OCI-LY7 (cell line): ENCODE results near the gene PCDH9. TPM values are rescaled to one million over a fixed set of nuclear protein-coding genes. Genes with fewer than 3 reads are reported as not detected.

ENCODE experiments used
- BruUV-seq: library from RNA; stranded (reverse); fragments of 400-500 nt; replicated peaks from 2 replicates; lab custom pipeline; 2021; lab: Mats Ljungman, UMichigan
- CTCF ChIA-PET: fragments of 300-600 bp; sonication (Branson Sonifier 250); formaldehyde crosslinking; loops from one replicate; lab custom pipeline; 2022; ENCODE audit warnings: antibody characterized with exemption; ENCODE audit not compliant: unreplicated experiment; lab: Charles Lee
- POLR2A ChIA-PET: fragments of 300-600 bp; sonication (Branson Sonifier 250); formaldehyde crosslinking; loops from one replicate; lab custom pipeline; 2022; ENCODE audit warnings: antibody characterized with exemption; lab: Charles Lee
- DNase-seq: peaks from one replicate; pipeline ENCODE4 v3.0.0-alpha.2; 2015; ENCODE audit warnings: low spot score
- H2AFZ ChIP-seq: fragments of 200-600 bp; sonication (generic), shearing (Covaris generic); 2 replicates; pipeline ENCODE4 v1.6.1; 2014; ENCODE audit warnings: mild to moderate bottlenecking, antibody characterized with exemption, low read length, moderate library complexity
- H3K27ac ChIP-seq: fragments of 200-600 bp; sonication (generic); 2 replicates; pipeline ENCODE4 v1.5.1; 2014; ENCODE audit warnings: mixed run types, low read depth, mild to moderate bottlenecking, moderate library complexity, low read length, inconsistent platforms; ENCODE audit not compliant: poor library complexity, severe bottlenecking
- H3K36me3 ChIP-seq: fragments of 200-600 bp; sonication (generic); 2 replicates; pipeline ENCODE4 v1.6.1; 2014; ENCODE audit warnings: mild to moderate bottlenecking, antibody characterized with exemption, low read length, moderate library complexity, mixed read lengths; ENCODE audit not compliant: insufficient read depth
- H3K4me1 ChIP-seq: fragments of 200-600 bp; sonication (generic); 2 replicates; pipeline ENCODE4 v1.5.1; 2014; ENCODE audit warnings: mild to moderate bottlenecking, low read length; ENCODE audit not compliant: insufficient read depth, poor library complexity, severe bottlenecking
- H3K4me2 ChIP-seq: fragments of 200-600 bp; sonication (generic); 2 replicates; pipeline ENCODE4 v1.6.1; 2014; ENCODE audit warnings: mild to moderate bottlenecking, low read length
- H3K4me3 ChIP-seq: fragments of 200-600 bp; sonication (generic); 2 replicates; pipeline ENCODE4 v1.5.1; 2014; ENCODE audit warnings: mild to moderate bottlenecking, low read depth, low read length; ENCODE audit not compliant: poor library complexity, severe bottlenecking
- H3K79me2 ChIP-seq: fragments of 200-600 bp; sonication (generic); 2 replicates; pipeline ENCODE4 v1.6.1; 2016; ENCODE audit warnings: low read depth, mild to moderate bottlenecking, low read length, moderate library complexity, mixed read lengths; ENCODE audit not compliant: insufficient read depth
- H3K9me2 ChIP-seq: fragments of 200-600 bp; sonication (generic); 2 replicates; pipeline ENCODE4 v1.6.1; 2016; ENCODE audit warnings: mild to moderate bottlenecking, low read length, mixed read lengths; ENCODE audit not compliant: insufficient read depth
- H3K9me3 ChIP-seq: fragments of 200-600 bp; sonication (generic); 2 replicates; pipeline ENCODE4 v1.6.1; 2014; ENCODE audit warnings: mild to moderate bottlenecking, mixed run types, low read length, mixed read lengths
- H4K20me1 ChIP-seq: fragments of 200-600 bp; sonication (generic); 2 replicates; pipeline ENCODE4 v1.6.1; 2014; ENCODE audit warnings: mild to moderate bottlenecking, antibody characterized with exemption, low read length, moderate library complexity, mixed read lengths; ENCODE audit not compliant: insufficient read depth
- EZH2phosphoT487 ChIP-seq: fragments of 200-600 bp; sonication (generic); IDR thresholded peaks from 2 replicates; pipeline ENCODE4 v1.6.1; 2018; ENCODE audit warnings: low read depth, borderline replicate concordance, mild to moderate bottlenecking, mixed run types, antibody characterized with exemption, low read length, moderate library complexity, mixed read lengths
- intact Hi-C: fragments of 100-400 bp; cut with micrococcal nuclease; formaldehyde crosslinking; loops from one replicate; pipeline ENCODE4 v1.10.0; 2022; ENCODE audit not compliant: unreplicated experiment
- total RNA-seq, 2 experiments: library from RNA; depleted of rRNA in 1 of 2; stranded (reverse); fragments of >200 nt in 1 of 2; shearing (Covaris generic) in 1 of 2; gene quantifications; 2 replicates each; pipeline ENCODE4 v1.2.3, GENCODE V29; 2014 to 2022
- TF ChIP-seq, protein P1 (sequence below): fragments of 200-600 bp; sonication (generic); conservative IDR thresholded peaks from 2 replicates; pipeline ENCODE4 v1.5.1; 2014; ENCODE audit warnings: mild to moderate bottlenecking, antibody characterized with exemption, low read length, moderate library complexity, mixed read lengths

PCDH9 gene
- total RNA-seq, 2 experiments from 2014 or later, result 20.1 to 26.0 TPM

DNA sequence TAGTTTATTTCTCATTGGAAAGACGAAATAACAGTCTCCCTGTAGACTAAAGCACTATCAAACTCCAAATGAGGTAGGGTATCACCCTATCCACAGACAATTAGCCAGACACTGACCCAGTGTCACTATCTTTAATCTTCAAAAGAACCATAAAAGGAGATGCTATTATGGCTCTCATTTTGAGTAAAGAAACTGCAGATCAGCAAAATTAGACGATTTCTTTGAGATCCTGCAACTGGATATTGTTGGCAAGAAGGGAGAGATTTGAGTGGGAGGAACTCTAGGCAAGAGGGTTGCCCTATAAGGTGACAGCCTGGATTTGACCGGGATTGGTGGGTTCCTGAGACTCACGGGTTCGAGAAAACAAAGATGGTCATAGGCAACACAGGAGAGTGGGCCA is 71.2 kb downstream of the PCDH9 start:
- H3K9me3 ChIP-seq, result no peaks in the 10 kb centered on the region
- H3K4me1 ChIP-seq, result no peaks in the 10 kb centered on the region
- no peaks in the 10 kb centered on the region for H4K20me1 ChIP-seq
- no peak overlapping the region for H3K4me3 ChIP-seq
- H3K36me3 ChIP-seq, result no peaks in the 10 kb centered on the region
- DNase-seq, result no peak
- no peaks in the 10 kb centered on the region for H3K79me2 ChIP-seq
- H3K27ac ChIP-seq, result no peak overlapping the region
- no peak for TF ChIP-seq EZH2phosphoT487
- TF ChIP-seq, protein P1, sequence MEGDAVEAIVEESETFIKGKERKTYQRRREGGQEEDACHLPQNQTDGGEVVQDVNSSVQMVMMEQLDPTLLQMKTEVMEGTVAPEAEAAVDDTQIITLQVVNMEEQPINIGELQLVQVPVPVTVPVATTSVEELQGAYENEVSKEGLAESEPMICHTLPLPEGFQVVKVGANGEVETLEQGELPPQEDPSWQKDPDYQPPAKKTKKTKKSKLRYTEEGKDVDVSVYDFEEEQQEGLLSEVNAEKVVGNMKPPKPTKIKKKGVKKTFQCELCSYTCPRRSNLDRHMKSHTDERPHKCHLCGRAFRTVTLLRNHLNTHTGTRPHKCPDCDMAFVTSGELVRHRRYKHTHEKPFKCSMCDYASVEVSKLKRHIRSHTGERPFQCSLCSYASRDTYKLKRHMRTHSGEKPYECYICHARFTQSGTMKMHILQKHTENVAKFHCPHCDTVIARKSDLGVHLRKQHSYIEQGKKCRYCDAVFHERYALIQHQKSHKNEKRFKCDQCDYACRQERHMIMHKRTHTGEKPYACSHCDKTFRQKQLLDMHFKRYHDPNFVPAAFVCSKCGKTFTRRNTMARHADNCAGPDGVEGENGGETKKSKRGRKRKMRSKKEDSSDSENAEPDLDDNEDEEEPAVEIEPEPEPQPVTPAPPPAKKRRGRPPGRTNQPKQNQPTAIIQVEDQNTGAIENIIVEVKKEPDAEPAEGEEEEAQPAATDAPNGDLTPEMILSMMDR, result no peak
- intact Hi-C loops, result no loop called here
- no TSS peak for BruUV-seq
- no peak overlapping the region for H3K4me2 ChIP-seq
- ChIA-PET CTCF (no interaction called here), POLR2A (interaction anchor here (0.6 kb wide), 1 partner anchor 357 kb away, joined by 3 read pairs; no protein-coding TSS in a partner anchor)
- no peaks in the 10 kb centered on the region for H3K9me2 ChIP-seq
- no peak overlapping the region; the same call in 1 of the 2 replicates for H2AFZ ChIP-seq

DNA sequence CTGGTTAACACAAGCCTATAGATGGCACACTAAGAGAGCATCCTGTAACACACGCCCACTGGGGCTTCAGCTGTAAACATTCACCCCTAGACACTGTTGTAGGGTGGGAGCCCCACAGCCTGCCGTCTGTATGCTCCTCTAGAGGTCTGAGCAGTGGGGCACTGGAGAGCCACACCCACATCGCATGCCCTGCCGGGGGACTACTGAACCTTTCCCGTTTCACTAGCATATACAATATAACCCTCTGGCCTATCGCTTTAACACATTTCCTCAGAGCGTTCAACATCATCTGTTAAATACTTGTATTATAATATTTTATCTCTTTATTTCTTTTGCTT is 73.4 kb downstream of the PCDH9 start:
- CTCF ChIA-PET, result no interaction called here
- H3K4me2 ChIP-seq, result no peak overlapping the region
- intact Hi-C loops, result no loop called here
- no peak overlapping the region for H2AFZ ChIP-seq
- H4K20me1 ChIP-seq, result no peaks in the 10 kb centered on the region
- no peaks in the 10 kb centered on the region for H3K36me3 ChIP-seq
- TF ChIP-seq, protein P1, result no peak
- TF ChIP-seq EZH2phosphoT487, result no peak
- H3K4me3 ChIP-seq, result no peak overlapping the region
- no peaks in the 10 kb centered on the region for H3K4me1 ChIP-seq
- H3K27ac ChIP-seq, result no peak overlapping the region
- no peaks in the 10 kb centered on the region for H3K79me2 ChIP-seq
- BruUV-seq, result no TSS peak
- POLR2A ChIA-PET, result interaction anchor here (0.6 kb wide), 1 partner anchor 85 kb away, joined by 3 read pairs; no protein-coding TSS in a partner anchor
- no peaks in the 10 kb centered on the region for H3K9me2 ChIP-seq
- no peak for DNase-seq
- no peaks in the 10 kb centered on the region for H3K9me3 ChIP-seq

DNA sequence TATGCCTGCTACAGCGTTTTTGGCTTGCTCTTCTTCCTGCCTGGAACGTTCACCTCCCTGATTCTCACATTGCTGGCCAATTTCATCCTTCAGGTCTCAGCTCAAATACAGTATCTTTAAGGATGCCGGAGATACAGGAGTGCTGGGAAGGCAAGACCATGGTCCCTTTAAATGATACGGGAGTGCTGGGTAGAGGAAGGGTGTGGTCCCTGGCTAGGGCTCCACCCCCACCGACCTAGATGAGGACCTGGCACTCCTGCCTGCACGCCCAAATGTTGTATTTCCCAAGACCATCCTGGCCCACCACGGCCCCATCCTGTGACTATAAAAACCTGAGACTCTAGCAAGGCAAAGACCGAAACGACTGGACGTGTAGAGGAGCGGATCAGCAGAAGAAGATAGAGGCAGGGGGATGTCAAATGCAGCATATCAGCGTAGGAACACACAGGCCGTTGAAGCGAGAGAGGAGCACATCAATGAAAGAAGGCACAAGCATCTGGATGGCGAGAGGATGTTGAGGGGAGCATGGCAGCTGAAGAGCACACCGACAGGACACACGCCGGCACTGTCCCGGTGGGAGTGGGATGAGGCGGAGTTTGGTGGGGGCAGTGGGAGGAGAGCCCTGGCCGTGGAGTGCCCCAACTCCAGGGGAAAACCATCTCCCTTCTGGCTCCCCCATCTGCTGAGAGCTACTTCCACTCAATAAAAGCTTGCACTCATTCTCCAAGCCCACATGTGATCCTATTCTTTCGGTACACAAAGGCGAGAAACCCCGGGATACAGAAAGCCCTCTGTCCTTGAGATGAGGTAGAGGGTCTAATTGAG is 74.0 kb downstream of the PCDH9 start:
- no TSS peak for BruUV-seq
- H3K9me3 ChIP-seq, result no peaks in the 10 kb centered on the region

More for the DNA sequence above, 74.0 kb downstream of the PCDH9 start:
- no peaks in the 10 kb centered on the region for H4K20me1 ChIP-seq
- H3K9me2 ChIP-seq, result no peaks in the 10 kb centered on the region
- no peaks in the 10 kb centered on the region for H3K36me3 ChIP-seq
- TF ChIP-seq, protein P1, result no peak
- TF ChIP-seq EZH2phosphoT487, result no peak
- H3K79me2 ChIP-seq, result no peaks in the 10 kb centered on the region
- no peak overlapping the region for H3K27ac ChIP-seq
- POLR2A ChIA-PET, result no interaction called here
- H3K4me2 ChIP-seq, result no peak overlapping the region
- no peaks in the 10 kb centered on the region for H3K4me1 ChIP-seq
- H2AFZ ChIP-seq, result no peak overlapping the region
- CTCF ChIA-PET, result no interaction called here
- no peak overlapping the region for H3K4me3 ChIP-seq
- intact Hi-C loops, result no loop called here
- DNase-seq, result no peak
